ENCODE data around the gene ST6GALNAC1.

DNA sequence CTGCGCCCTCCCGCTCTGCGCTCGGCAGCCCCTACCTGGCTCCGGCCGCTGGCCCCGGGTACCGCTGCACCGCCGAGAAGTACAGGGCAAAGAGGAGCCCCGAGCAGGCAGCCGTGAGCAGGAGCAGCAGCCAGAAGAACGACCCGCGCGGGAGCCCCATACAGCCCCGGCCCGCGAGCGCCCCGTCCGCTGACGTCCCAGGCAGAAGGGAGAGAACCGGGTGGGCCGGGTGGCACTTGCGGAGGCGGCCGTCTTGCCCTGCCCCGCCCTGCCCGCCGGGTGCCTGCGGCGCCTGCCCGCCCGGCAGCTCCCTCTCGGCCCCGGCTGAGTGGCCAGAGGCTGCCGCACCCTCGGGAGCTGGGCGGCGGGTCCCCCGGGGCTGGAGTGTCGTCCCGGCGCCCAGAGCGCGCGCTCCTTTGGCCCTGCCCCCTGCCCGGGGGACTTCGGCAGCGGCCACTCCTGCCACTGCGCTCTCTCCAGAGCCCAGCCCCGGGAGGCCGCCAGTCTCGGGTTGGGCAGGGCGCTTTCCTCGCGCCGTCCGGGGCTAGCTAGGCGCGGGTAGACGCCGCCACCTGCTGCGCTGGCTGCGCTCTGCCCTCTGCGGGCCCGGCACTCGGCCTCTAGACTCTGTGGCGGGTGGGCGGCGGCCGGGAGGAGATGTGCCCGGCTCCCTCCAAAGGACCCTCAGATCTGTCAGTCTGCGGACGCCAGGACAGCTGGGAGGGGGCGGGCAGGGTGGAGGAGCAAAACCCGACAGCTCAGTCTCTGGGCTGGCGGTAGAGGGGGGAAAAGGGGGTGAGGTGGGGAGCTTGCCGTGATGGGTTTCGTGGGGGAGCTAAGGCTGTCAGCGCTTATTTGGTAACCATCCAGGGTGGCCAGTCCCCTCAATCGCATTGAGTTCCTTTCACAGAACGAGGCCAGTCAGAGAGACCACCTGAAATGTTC, 57.6 kb downstream of the ST6GALNAC1 start, which contains the start of gene ST6GALNAC2:
- TF ChIP-seq, protein P1, sequence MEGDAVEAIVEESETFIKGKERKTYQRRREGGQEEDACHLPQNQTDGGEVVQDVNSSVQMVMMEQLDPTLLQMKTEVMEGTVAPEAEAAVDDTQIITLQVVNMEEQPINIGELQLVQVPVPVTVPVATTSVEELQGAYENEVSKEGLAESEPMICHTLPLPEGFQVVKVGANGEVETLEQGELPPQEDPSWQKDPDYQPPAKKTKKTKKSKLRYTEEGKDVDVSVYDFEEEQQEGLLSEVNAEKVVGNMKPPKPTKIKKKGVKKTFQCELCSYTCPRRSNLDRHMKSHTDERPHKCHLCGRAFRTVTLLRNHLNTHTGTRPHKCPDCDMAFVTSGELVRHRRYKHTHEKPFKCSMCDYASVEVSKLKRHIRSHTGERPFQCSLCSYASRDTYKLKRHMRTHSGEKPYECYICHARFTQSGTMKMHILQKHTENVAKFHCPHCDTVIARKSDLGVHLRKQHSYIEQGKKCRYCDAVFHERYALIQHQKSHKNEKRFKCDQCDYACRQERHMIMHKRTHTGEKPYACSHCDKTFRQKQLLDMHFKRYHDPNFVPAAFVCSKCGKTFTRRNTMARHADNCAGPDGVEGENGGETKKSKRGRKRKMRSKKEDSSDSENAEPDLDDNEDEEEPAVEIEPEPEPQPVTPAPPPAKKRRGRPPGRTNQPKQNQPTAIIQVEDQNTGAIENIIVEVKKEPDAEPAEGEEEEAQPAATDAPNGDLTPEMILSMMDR (IDR thresholded peaks at IDR 0.05; ENCODE audit: control extremely low read depth in 1 of 3, insufficient read depth in 1 of 3, low read depth in 1 of 3, low read length in 3 of 3), result no peak
- TF ChIP-seq POLR2A (IDR thresholded peaks at IDR 0.05; ENCODE audit: control extremely low read depth in 1 of 2, low read depth in 2 of 2, low read length in 2 of 2), result no peak
- no peak for TF ChIP-seq POLR2AphosphoS5 (IDR thresholded peaks at IDR 0.05; ENCODE audit: low read depth, low read length)
